Mesendoderm (in vitro differentiated cells): Measurements from ENCODE around the gene SLC38A2.

Source experiments
- DNase-seq: peaks from one replicate; pipeline ENCODE4 v3.0.0; 2013
- H2AK5ac ChIP-seq: 2 replicates; pipeline ENCODE4 v1.6.1; 2013; ENCODE audit warnings: low read length, inconsistent platforms
- H2BK120ac ChIP-seq: 2 replicates; pipeline ENCODE4 v1.6.1; 2013; ENCODE audit warnings: low read depth, mild to moderate bottlenecking, low read length, moderate library complexity, mixed read lengths
- H2BK15ac ChIP-seq: replicated peaks from 2 replicates; pipeline ENCODE4 v1.6.1; 2013; ENCODE audit warnings: low read depth, mild to moderate bottlenecking, moderate library complexity
- H2BK5ac ChIP-seq: 2 replicates; pipeline ENCODE4 v1.6.1; 2013; ENCODE audit warnings: low read length, inconsistent platforms
- H3K18ac ChIP-seq: 2 replicates; pipeline ENCODE4 v1.6.1; 2013; ENCODE audit warnings: mild to moderate bottlenecking, low read length, mixed read lengths
- H3K23ac ChIP-seq: one replicate; pipeline ENCODE4 v1.6.1; 2013; ENCODE audit warnings: low read length
- H3K27ac ChIP-seq: 2 replicates; pipeline ENCODE4 v1.5.1; 2013; ENCODE audit warnings: low read depth, mild to moderate bottlenecking, inconsistent platforms, low read length, moderate library complexity
- H3K27me3 ChIP-seq: 2 replicates; pipeline ENCODE4 v1.6.1; 2013; ENCODE audit warnings: low read length, control low read depth, mild to moderate bottlenecking, inconsistent platforms; ENCODE audit not compliant: insufficient read depth, poor library complexity
- H3K36me3 ChIP-seq: 2 replicates; pipeline ENCODE4 v1.6.1; 2013; ENCODE audit warnings: low read length, inconsistent platforms; ENCODE audit not compliant: control insufficient read depth, insufficient read depth
- H3K4ac ChIP-seq: one replicate; pipeline ENCODE4 v1.6.1; 2013; ENCODE audit warnings: low read depth, mild to moderate bottlenecking, low read length, moderate library complexity
- H3K4me1 ChIP-seq: 2 replicates; pipeline ENCODE4 v1.6.1; 2013; ENCODE audit warnings: low read depth, low read length, inconsistent platforms; ENCODE audit not compliant: control insufficient read depth
- H3K4me2 ChIP-seq: 2 replicates; pipeline ENCODE4 v1.6.1; 2013; ENCODE audit warnings: low read length
- H3K4me3 ChIP-seq: 2 replicates; pipeline ENCODE4 v1.5.1; 2013; ENCODE audit warnings: mild to moderate bottlenecking, low read length
- H3K56ac ChIP-seq: one replicate; pipeline ENCODE4 v1.6.1; 2013; ENCODE audit warnings: low read length
- H3K79me1 ChIP-seq: 2 replicates; pipeline ENCODE4 v1.6.1; 2013; ENCODE audit warnings: low read length, inconsistent platforms
- H3K79me2 ChIP-seq: 2 replicates; pipeline ENCODE4 v1.6.1; 2013; ENCODE audit warnings: mild to moderate bottlenecking, low read length; ENCODE audit not compliant: control insufficient read depth, insufficient read depth
- H3K9ac ChIP-seq: 2 replicates; pipeline ENCODE4 v1.6.1; 2013; ENCODE audit warnings: low read length, inconsistent platforms
- H4K5ac ChIP-seq: one replicate; pipeline ENCODE4 v1.6.1; 2013; ENCODE audit warnings: low read length
- H4K8ac ChIP-seq: one replicate; pipeline ENCODE4 v1.6.1; 2013; ENCODE audit warnings: low read depth, mild to moderate bottlenecking, control low read depth, low read length, moderate library complexity
- WGBS: extraction: QIAGEN DNeasy Blood & Tissue Kit; methylation state at CpG from one replicate; pipeline ENCODE4 v1.1.7; 2013; ENCODE audit warnings: low lambda C conversion rate, missing lambda C conversion rate; ENCODE audit not compliant: insufficient coverage; ENCODE audit errors: extremely low coverage; 5-methylcytosine and 5-hydroxymethylcytosine counted together

SLC38A2 gene

DNA sequence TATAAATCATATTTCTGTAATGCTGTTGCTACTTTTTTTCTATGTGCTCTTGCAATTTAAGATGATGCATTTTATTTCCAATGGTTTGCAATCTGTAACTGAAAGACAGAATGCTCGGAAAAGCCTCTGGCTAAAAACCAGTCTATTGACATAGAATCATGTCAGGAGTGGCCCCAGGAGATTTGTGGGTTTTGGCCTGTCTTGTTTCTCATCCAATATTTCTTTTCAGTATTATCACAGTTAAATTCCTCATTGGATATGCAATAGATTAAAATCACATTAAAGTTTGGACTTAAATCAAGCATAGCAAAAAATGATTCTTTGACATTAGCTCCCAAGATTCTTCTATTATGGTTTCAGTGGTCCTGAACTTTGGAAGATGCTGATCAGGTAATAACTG, 19.1 kb upstream of the SLC38A2 start:
- no peak overlapping the region for H3K4me3 ChIP-seq
- WGBS, result no CpG with 5 or more reads among the region's 1 CpG
- peaks cover 10% of the 10 kb centered on the region for H3K4me1 ChIP-seq

GRCh38 chr12:46390881-46391280, 18.3 kb upstream of the SLC38A2 start:
- Histone ChIP-seq H3K9ac (no peak overlapping the region), H3K56ac (peak overlapping the region; percentile 78), H3K79me1 (no peaks in the 10 kb centered on the region), H2BK15ac (no peak overlapping the region), H3K4me3 (no peak overlapping the region), H3K23ac (no peak overlapping the region), H3K36me3 (no peaks in the 10 kb centered on the region), H2BK5ac (no peak overlapping the region), H4K8ac (no peak overlapping the region), H3K4ac (peak overlapping the region; percentile 20), H3K27ac (peak overlapping the region; percentile 14), H4K5ac (no peak overlapping the region), H3K18ac (peak overlapping the region; percentile 89), H3K4me2 (no peak overlapping the region), H3K4me1 (peaks cover 10% of the 10 kb centered on the region), H3K27me3 (no peaks in the 10 kb centered on the region), H3K79me2 (no peaks in the 10 kb centered on the region), H2AK5ac (no peak overlapping the region), H2BK120ac (peak overlapping the region; percentile 61)
- DNase-seq, result no peak
- WGBS, result no CpG with 5 or more reads among the region's 4 CpGs

More for the DNA sequence above, 19.1 kb upstream of the SLC38A2 start:
- peak overlapping the region; percentile 45 for H2BK120ac ChIP-seq
- H3K4ac ChIP-seq, result no peak overlapping the region
- H2BK15ac ChIP-seq, result peak overlapping the region; percentile 57
- H3K36me3 ChIP-seq, result no peaks in the 10 kb centered on the region
- H3K79me2 ChIP-seq, result no peaks in the 10 kb centered on the region
- no peaks in the 10 kb centered on the region for H3K27me3 ChIP-seq
- H3K79me1 ChIP-seq, result no peaks in the 10 kb centered on the region
- DNase-seq, result no peak
- no peak overlapping the region for H4K8ac ChIP-seq
- H4K5ac ChIP-seq, result no peak overlapping the region
- no peak overlapping the region for H3K18ac ChIP-seq
- no peak overlapping the region for H3K4me2 ChIP-seq
- no peak overlapping the region for H3K9ac ChIP-seq
- H3K56ac ChIP-seq, result no peak overlapping the region
- no peak overlapping the region for H3K23ac ChIP-seq
- no peak overlapping the region for H2AK5ac ChIP-seq
- H3K27ac ChIP-seq, result no peak overlapping the region
- H2BK5ac ChIP-seq, result no peak overlapping the region

DNA sequence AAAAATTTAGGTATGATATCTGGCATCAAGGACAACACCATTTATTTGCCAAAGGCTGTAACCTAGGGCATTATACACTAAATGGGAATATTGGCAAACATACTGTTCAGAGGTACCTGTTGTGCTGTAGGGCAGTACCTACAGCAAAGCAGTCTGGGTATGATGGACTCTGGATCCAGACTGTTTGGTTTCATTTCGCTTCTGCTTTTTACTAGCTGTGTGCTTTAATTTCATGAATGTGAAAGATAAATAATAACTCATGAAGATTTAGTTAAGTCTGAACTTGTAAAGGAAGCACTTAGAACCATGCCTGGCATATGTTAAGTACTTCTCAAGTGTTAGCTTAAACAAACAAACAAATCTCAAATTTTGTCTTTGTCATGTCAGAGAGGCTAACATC, 17.7 kb upstream of the SLC38A2 start:
- H3K18ac ChIP-seq, result no peak overlapping the region
- no peak overlapping the region for H4K8ac ChIP-seq

DNA sequence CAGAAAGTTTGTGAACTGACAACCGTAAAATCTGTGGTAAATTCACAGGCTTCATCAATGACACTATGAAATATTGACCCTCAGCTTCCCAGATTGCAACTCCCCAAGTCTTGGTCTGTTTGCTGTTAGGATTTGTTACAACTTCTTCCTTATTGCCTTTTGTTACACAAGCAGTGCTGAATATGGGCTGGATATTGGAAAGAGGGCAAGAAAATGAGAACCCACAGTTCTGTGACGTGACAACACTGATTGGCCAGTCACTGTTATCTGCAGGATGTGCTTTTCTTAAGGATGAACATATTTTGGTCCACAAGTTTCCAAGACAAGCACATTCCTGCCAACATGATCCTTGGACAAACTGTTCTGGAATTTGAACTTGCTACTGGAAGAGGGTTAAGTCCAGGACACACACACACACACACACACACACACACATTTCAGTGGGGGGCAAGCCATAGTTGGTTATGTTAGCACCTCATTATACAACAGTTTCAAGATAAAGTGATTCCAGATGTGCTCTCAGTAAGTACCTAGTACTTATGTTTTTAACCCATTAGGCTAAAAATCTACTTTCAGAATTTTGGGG, 16.6 kb upstream of the SLC38A2 start:
- H3K27ac ChIP-seq, result no peak overlapping the region
- H3K4me2 ChIP-seq, result no peak overlapping the region
- H3K9ac ChIP-seq, result no peak overlapping the region
- no peak overlapping the region for H3K4me3 ChIP-seq
- no peak overlapping the region for H3K23ac ChIP-seq
- no peak overlapping the region for H4K8ac ChIP-seq
- DNase-seq, result no peak
- H3K56ac ChIP-seq, result peak overlapping the region; percentile 34
- no peaks in the 10 kb centered on the region for H3K79me1 ChIP-seq
- H2AK5ac ChIP-seq, result peak overlapping the region; percentile 54
- no peak overlapping the region for H2BK15ac ChIP-seq
- H2BK5ac ChIP-seq, result peak overlapping the region; percentile 48
- H3K4me1 ChIP-seq, result peaks cover 10% of the 10 kb centered on the region
- no peak overlapping the region for H3K4ac ChIP-seq
- H3K27me3 ChIP-seq, result no peaks in the 10 kb centered on the region
- H3K79me2 ChIP-seq, result no peaks in the 10 kb centered on the region
- no peak overlapping the region for H4K5ac ChIP-seq
- no peaks in the 10 kb centered on the region for H3K36me3 ChIP-seq
- peak overlapping the region; percentile 81 for H3K18ac ChIP-seq
- H2BK120ac ChIP-seq, result no peak overlapping the region
- WGBS, result no CpG with 5 or more reads among the region's 2 CpGs

More for the DNA sequence above, 17.7 kb upstream of the SLC38A2 start:
- Histone ChIP-seq H3K4me2 (no peak overlapping the region), H3K23ac (no peak overlapping the region), H3K27me3 (no peaks in the 10 kb centered on the region), H4K5ac (no peak overlapping the region), H3K4me3 (no peak overlapping the region), H3K79me2 (no peaks in the 10 kb centered on the region), H3K4ac (no peak overlapping the region), H2BK120ac (no peak overlapping the region), H3K79me1 (no peaks in the 10 kb centered on the region), H3K27ac (no peak overlapping the region), H2BK15ac (no peak overlapping the region), H3K36me3 (no peaks in the 10 kb centered on the region), H2AK5ac (no peak overlapping the region), H3K56ac (peak overlapping the region; percentile 47), H3K4me1 (peaks cover 10% of the 10 kb centered on the region), H3K9ac (no peak overlapping the region), H2BK5ac (no peak overlapping the region)
- no peak for DNase-seq
- WGBS, result no CpG with 5 or more reads among the region's 1 CpG

DNA sequence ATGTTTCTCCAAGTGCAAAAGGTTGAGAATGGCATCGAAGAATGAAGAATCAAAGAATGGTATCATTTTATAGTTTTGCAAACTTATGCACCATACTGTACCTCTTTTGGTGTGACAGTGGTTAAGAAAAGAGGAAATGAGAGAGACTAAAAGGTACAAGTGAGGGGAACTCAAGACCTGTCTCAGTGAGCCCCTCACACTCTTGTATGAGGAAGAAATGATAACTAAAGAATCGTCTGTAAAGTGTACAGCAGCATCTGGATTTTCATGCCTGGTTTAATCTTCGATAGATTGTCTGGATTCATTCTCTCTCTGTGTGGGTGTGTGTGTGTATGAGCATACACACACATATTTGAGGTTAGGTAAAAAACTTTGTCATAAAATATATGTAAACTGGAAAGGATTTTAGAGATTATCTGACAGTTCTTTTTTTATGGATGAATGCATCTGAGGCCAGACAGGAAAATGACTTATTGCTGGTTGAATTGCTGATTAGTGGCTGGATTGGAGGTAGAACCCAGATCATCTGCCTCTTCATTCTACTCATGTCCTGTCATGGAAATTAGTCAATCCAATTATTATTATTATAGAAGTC, 16.0 kb upstream of the SLC38A2 start:
- Histone ChIP-seq H3K79me2 (no peaks in the 10 kb centered on the region), H3K56ac (no peak overlapping the region), H3K4me3 (no peak overlapping the region), H3K23ac (no peak overlapping the region), H2BK5ac (no peak overlapping the region), H3K4ac (no peak overlapping the region), H3K36me3 (no peaks in the 10 kb centered on the region), H2BK120ac (no peak overlapping the region), H4K8ac (no peak overlapping the region), H3K9ac (no peak overlapping the region), H2BK15ac (no peak overlapping the region), H3K79me1 (no peaks in the 10 kb centered on the region), H3K4me2 (no peak overlapping the region), H3K4me1 (peaks cover 10% of the 10 kb centered on the region), H3K27ac (no peak overlapping the region), H2AK5ac (no peak overlapping the region), H3K18ac (peak overlapping the region; percentile 75), H3K27me3 (no peaks in the 10 kb centered on the region), H4K5ac (no peak overlapping the region)
- no peak for DNase-seq
- no CpG with 5 or more reads among the region's 3 CpGs for WGBS

DNA sequence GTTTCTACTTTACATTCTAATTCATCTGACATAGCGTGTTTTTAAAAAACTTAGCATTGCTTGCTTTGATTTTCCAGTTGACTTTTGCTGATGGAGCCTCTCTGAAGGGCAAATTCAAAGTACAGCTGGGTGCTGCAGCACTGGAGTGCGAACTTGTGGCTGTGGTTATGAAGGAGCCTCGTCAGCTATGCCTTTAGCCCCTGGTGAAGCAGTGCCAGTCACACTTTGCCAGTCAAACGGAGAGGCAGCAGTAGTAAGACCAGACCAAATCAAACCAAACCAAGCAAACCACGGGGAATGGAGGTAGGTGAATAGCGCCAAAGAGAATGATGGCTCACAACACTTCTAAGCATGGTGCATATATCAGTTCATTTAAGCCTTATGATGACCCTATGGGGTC, 15.1 kb upstream of the SLC38A2 start:
- peak overlapping the region; percentile 72 for H3K56ac ChIP-seq
- H3K9ac ChIP-seq, result no peak overlapping the region
- H3K79me1 ChIP-seq, result no peaks in the 10 kb centered on the region
- H3K79me2 ChIP-seq, result no peaks in the 10 kb centered on the region
- H3K4me2 ChIP-seq, result no peak overlapping the region
- peak overlapping the region; percentile 94 for H2BK120ac ChIP-seq
- H3K18ac ChIP-seq, result peak overlapping the region; percentile 97
- H3K27ac ChIP-seq, result peak overlapping the region; percentile 9
- H3K4me1 ChIP-seq, result peaks cover 10% of the 10 kb centered on the region
- no peaks in the 10 kb centered on the region for H3K27me3 ChIP-seq
- H2BK15ac ChIP-seq, result no peak overlapping the region
- no peak overlapping the region for H3K23ac ChIP-seq
- no peak overlapping the region for H4K8ac ChIP-seq
- peak overlapping the region; percentile 85 for H3K4ac ChIP-seq
- WGBS, result no CpG with 5 or more reads among the region's 6 CpGs
- no peak overlapping the region for H4K5ac ChIP-seq
- H3K4me3 ChIP-seq, result no peak overlapping the region
- DNase-seq, result no peak
- peak overlapping the region; percentile 83 for H2BK5ac ChIP-seq
- no peaks in the 10 kb centered on the region for H3K36me3 ChIP-seq
- no peak overlapping the region for H2AK5ac ChIP-seq
